OCI-LY7 (cell line): ENCODE data around the gene TMEM127.

Experiments
- CTCF ChIP-seq: fragments of 200-600 bp; sonication (generic); conservative IDR thresholded peaks from 2 replicates; pipeline ENCODE4 v1.5.1; 2014; ENCODE audit warnings: mild to moderate bottlenecking, antibody characterized with exemption, low read length, moderate library complexity, mixed read lengths
- EZH2phosphoT487 ChIP-seq: fragments of 200-600 bp; sonication (generic); IDR thresholded peaks from 2 replicates; pipeline ENCODE4 v1.6.1; 2018; ENCODE audit warnings: low read depth, borderline replicate concordance, mild to moderate bottlenecking, mixed run types, antibody characterized with exemption, low read length, moderate library complexity, mixed read lengths

GRCh38 chr2:96249654-96250053, 16.1 kb downstream of the TMEM127 start:
- TF ChIP-seq CTCF (no peak), EZH2phosphoT487 (no peak)
